ENCODE data around the gene CTDNEP1. TPM values are rescaled to one million over a fixed set of nuclear protein-coding genes. Genes with fewer than 3 reads are reported as not detected.

The CTDNEP1 gene
- total and polyA plus RNA-seq, 2 of the 4 experiments (the other 2 are of a cell fraction): 23.8 to 132 TPM

DNA sequence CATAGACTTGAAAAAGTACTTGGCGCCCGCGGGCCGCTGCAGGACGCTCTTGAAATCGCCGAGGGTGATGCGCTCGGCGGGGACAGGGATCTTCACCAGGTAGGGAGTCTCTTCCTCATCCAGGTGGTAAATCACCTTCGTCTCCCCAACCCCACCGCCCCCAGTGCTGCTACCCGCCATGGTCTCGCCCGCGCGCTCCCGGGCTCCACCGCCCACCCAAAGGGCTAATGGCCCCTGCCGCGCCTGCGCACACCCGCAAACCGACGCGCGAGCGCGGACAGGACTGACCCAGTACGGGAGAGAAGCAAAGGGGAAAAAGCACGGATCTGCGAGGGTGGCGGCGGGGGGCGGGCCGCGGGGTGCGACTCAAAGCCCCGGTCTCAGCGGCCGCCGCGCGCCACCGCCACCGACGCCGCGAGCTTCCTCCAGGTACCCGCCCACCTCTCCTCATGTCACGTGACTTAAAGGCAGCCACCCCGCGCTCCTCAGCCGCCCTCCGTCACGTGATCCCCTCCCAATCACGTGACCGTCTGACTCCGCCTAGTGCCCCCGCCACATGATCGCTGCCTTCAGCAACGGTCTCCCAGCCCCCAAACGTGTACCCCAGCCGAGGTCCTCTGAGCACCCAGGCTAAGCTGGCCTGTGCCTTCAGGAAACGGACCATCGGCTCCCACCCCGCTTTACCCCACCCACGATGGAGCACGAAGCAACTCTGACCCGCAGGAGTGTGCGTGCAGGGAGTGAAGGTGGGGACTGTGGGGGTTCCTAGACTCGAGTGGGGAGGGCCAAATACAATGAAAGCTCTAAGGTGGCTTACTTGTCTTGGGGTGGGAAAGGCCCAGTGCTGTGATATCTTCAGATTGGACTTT is 17.2 kb downstream of the CTDNEP1 start, which contains the start of gene DVL2:
Gene DVL2 (minus strand): TSS at position 435 of the 869 bp plus-strand sequence. CDS start 255 bp downstream, at position 180.
- H3K4ac ChIP-seq (ENCODE audit: low read depth, low read length): peak within 1 kb of the TSS; percentile 98
- H4K20me1 ChIP-seq (ENCODE audit: insufficient read depth, low read length): peaks cover 53% of the 10 kb centered on the region
- H3K4me2 ChIP-seq (ENCODE audit: low read depth, low read length): peak within 1 kb of the TSS; percentile 97
- peak; percentile 94 for DNase-seq
- ATAC-seq (ENCODE audit: low read depth): peak; percentile 52
- peak within 1 kb of the TSS; percentile 97 for H2AFZ ChIP-seq (replicated peaks; ENCODE audit: low read length, poor library complexity)
- CTCF ChIA-PET: no interaction called here
- POLR2A ChIA-PET (ENCODE audit: unreplicated experiment): interaction anchor here (1.0 kb wide), 2 partner anchors 10 to 13 kb away, joined by 3 to 4 read pairs; no protein-coding TSS in a partner anchor
- peak within 1 kb of the TSS; percentile 92 for H2BK5ac ChIP-seq (ENCODE audit: low read depth, low read length, poor library complexity, severe bottlenecking)
- peak within 1 kb of the TSS; percentile 91 for H4K91ac ChIP-seq (ENCODE audit: insufficient read depth, low read depth, low read length)
- H3K9me3 ChIP-seq (ENCODE audit: control insufficient read depth, insufficient read depth, low read length): no peaks in the 10 kb centered on the region
- no peaks in the 10 kb centered on the region for H3K27me3 ChIP-seq (ENCODE audit: control insufficient read depth, insufficient read depth, low read length)
- peak within 1 kb of the TSS; percentile 69 to 87 for H4K8ac ChIP-seq (ENCODE audit: low read depth in 2 of 2, low read length in 2 of 2)
- H3K4me1 ChIP-seq (ENCODE audit: control insufficient read depth, insufficient read depth, low read length): peaks cover 5% of the 10 kb centered on the region
- H3K56ac ChIP-seq (ENCODE audit: extremely low read depth, insufficient read depth, low read length): peak within 1 kb of the TSS; percentile 86
- dilution Hi-C loops (cut with HindIII; ENCODE audit: low sequenced_read_pairs, unreplicated experiment): no loop called here
- peak within 1 kb of the TSS; percentile 99 for H3K14ac ChIP-seq (replicated peaks; ENCODE audit: low read depth, low read length)
- in situ Hi-C loops (cut with MboI; ENCODE audit: low sequenced_read_pairs): loop anchor here (25.0 kb wide), 1 partner anchor 928 kb away; the partner anchor contains the start of genes PER1 and VAMP2
- TF ChIP-seq, protein P1, sequence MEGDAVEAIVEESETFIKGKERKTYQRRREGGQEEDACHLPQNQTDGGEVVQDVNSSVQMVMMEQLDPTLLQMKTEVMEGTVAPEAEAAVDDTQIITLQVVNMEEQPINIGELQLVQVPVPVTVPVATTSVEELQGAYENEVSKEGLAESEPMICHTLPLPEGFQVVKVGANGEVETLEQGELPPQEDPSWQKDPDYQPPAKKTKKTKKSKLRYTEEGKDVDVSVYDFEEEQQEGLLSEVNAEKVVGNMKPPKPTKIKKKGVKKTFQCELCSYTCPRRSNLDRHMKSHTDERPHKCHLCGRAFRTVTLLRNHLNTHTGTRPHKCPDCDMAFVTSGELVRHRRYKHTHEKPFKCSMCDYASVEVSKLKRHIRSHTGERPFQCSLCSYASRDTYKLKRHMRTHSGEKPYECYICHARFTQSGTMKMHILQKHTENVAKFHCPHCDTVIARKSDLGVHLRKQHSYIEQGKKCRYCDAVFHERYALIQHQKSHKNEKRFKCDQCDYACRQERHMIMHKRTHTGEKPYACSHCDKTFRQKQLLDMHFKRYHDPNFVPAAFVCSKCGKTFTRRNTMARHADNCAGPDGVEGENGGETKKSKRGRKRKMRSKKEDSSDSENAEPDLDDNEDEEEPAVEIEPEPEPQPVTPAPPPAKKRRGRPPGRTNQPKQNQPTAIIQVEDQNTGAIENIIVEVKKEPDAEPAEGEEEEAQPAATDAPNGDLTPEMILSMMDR (conservative IDR thresholded peaks at IDR 0.05; ENCODE audit: low read depth, low read length): no peak
- no peak for TF ChIP-seq CEBPB (IDR thresholded peaks at IDR 0.05; ENCODE audit: low read depth, low read length)
- TF ChIP-seq MAFK (IDR thresholded peaks at IDR 0.05; ENCODE audit: low read depth, low read length): no peak
- TF ChIP-seq FOS (IDR thresholded peaks at IDR 0.05; ENCODE audit: low read depth, low read length): peak; percentile 100
- peak; percentile 95 for TF ChIP-seq BHLHE40 (IDR thresholded peaks at IDR 0.05; ENCODE audit: low read depth, low read length)
- TF ChIP-seq, protein P2, sequence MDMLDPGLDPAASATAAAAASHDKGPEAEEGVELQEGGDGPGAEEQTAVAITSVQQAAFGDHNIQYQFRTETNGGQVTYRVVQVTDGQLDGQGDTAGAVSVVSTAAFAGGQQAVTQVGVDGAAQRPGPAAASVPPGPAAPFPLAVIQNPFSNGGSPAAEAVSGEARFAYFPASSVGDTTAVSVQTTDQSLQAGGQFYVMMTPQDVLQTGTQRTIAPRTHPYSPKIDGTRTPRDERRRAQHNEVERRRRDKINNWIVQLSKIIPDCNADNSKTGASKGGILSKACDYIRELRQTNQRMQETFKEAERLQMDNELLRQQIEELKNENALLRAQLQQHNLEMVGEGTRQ (IDR thresholded peaks at IDR 0.05; ENCODE audit: low read depth, low read length): peak; percentile 100
- TF ChIP-seq MAZ (IDR thresholded peaks at IDR 0.05; ENCODE audit: borderline replicate concordance, low read depth, low read length): peak; percentile 88; the same call in 1 of the 2 replicates
- no peak for TF ChIP-seq CHD1 (IDR thresholded peaks at IDR 0.05; ENCODE audit: low read depth, low read length)
- TF ChIP-seq, protein P3, sequence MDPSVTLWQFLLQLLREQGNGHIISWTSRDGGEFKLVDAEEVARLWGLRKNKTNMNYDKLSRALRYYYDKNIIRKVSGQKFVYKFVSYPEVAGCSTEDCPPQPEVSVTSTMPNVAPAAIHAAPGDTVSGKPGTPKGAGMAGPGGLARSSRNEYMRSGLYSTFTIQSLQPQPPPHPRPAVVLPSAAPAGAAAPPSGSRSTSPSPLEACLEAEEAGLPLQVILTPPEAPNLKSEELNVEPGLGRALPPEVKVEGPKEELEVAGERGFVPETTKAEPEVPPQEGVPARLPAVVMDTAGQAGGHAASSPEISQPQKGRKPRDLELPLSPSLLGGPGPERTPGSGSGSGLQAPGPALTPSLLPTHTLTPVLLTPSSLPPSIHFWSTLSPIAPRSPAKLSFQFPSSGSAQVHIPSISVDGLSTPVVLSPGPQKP (IDR thresholded peaks at IDR 0.05; ENCODE audit: borderline replicate concordance, low read depth, low read length): no peak
- peak within 1 kb of the TSS; percentile 90 for H4K5ac ChIP-seq (ENCODE audit: low read depth, low read length)
- H3K9me1 ChIP-seq (ENCODE audit: insufficient read depth, low read length): peaks cover 9% of the 10 kb centered on the region
- 0 out of 3 replicates have a peak within 1 kb of the TSS, but pooled peaks have one; percentile 2 for H2BK15ac ChIP-seq (ENCODE audit: low read depth, low read length)
- peaks cover 15 to 78% of the 10 kb centered on the region in 2 experiments for H3K79me1 ChIP-seq (ENCODE audit: low read depth in 1 of 2, low read length in 2 of 2)
- peak within 1 kb of the TSS; percentile 99 for H3K9ac ChIP-seq (ENCODE audit: low read depth, low read length)
- peak within 1 kb of the TSS; percentile 40; the same call in 1 of the 2 replicates for H2BK120ac ChIP-seq (ENCODE audit: low read depth, low read length)
- peak within 1 kb of the TSS; percentile 99 for H2AK9ac ChIP-seq (replicated peaks; ENCODE audit: low read depth, low read length, poor library complexity)
- H3K18ac ChIP-seq (ENCODE audit: low read depth, low read length): peak within 1 kb of the TSS; percentile 77
- H3K23ac ChIP-seq (ENCODE audit: low read depth, low read length): peak within 1 kb of the TSS; percentile 99
- peaks cover 36% of the 10 kb centered on the region for H3K36me3 ChIP-seq (ENCODE audit: control insufficient read depth, insufficient read depth, low read length)
- H2BK20ac ChIP-seq (ENCODE audit: low read depth, low read length): no peak within 1 kb of the TSS
- no TSS peak for BruUV-seq (replicated peaks)
- WGBS, 2 experiments (ENCODE audit: extremely low coverage in 2 of 2, insufficient read length in 1 of 2): 1% methylated on average over 19 of the region's 72 CpGs; no CpG with 5 or more reads in 1 of the 2 experiments
- H3K4me3 ChIP-seq (ENCODE audit: insufficient read depth, low read depth, low read length): peak within 1 kb of the TSS; percentile 94
- H2AK5ac ChIP-seq (ENCODE audit: low read depth, low read length): peak within 1 kb of the TSS; percentile 97
- intact Hi-C loops (cut with micrococcal nuclease): loop anchor here (2.0 kb wide), 1 partner anchor 14 kb away; no protein-coding TSS in a partner anchor
- peak within 1 kb of the TSS; percentile 92 for H3K27ac ChIP-seq (ENCODE audit: insufficient read depth, low read length)
